Liver (tissue), 3 donors: Measurements from ENCODE around the gene FNBP1.

Experiments used
- EGR1 ChIP-seq, 2 donors: IDR thresholded peaks; 2 replicates each; pipeline ENCODE4 v1.6.1; 2016 to 2018; ENCODE audit warnings: antibody characterized with exemption in 2 of 2, low read depth in 2 of 2
- JUND ChIP-seq, 2 donors: IDR thresholded peaks; 2 replicates each; pipeline ENCODE4 v1.6.1; 2016; ENCODE audit warnings: antibody characterized with exemption in 2 of 2
- NR2F2 ChIP-seq: IDR thresholded peaks from 2 replicates; pipeline ENCODE4 v1.6.1; 2016; ENCODE audit warnings: antibody characterized with exemption
- SP1 ChIP-seq: IDR thresholded peaks from 2 replicates; pipeline ENCODE4 v1.6.1; 2018; ENCODE audit warnings: antibody characterized with exemption, mild to moderate bottlenecking
- TAF1 ChIP-seq: conservative IDR thresholded peaks from 2 replicates; pipeline ENCODE4 v1.6.1; 2016; ENCODE audit warnings: antibody characterized with exemption, mild to moderate bottlenecking
- YY1 ChIP-seq: IDR thresholded peaks from 2 replicates; pipeline ENCODE4 v1.6.1; 2016; ENCODE audit warnings: antibody characterized with exemption, mild to moderate bottlenecking
- TF ChIP-seq, protein P1 (sequence below): IDR thresholded peaks from 2 replicates; pipeline ENCODE4 v1.6.1; 2016; ENCODE audit warnings: antibody characterized with exemption
- TF ChIP-seq, protein P2 (sequence below): fragments of 150-350 bp; IDR thresholded peaks from 2 replicates; pipeline ENCODE4 v1.5.1; 2017; ENCODE audit warnings: improper control_type of control experiment, low read depth, low read length; ENCODE audit not compliant: missing input control
- TF ChIP-seq, protein P3 (sequence below): IDR thresholded peaks from 2 replicates; pipeline ENCODE4 v1.6.1; 2016; ENCODE audit warnings: antibody characterized with exemption
- TF ChIP-seq, protein P4 (sequence below): IDR thresholded peaks from 2 replicates; pipeline ENCODE4 v1.6.1; 2016; ENCODE audit warnings: antibody characterized with exemption, mild to moderate bottlenecking
- donor health status: healthy.
- donor health status: healthy.

DNA sequence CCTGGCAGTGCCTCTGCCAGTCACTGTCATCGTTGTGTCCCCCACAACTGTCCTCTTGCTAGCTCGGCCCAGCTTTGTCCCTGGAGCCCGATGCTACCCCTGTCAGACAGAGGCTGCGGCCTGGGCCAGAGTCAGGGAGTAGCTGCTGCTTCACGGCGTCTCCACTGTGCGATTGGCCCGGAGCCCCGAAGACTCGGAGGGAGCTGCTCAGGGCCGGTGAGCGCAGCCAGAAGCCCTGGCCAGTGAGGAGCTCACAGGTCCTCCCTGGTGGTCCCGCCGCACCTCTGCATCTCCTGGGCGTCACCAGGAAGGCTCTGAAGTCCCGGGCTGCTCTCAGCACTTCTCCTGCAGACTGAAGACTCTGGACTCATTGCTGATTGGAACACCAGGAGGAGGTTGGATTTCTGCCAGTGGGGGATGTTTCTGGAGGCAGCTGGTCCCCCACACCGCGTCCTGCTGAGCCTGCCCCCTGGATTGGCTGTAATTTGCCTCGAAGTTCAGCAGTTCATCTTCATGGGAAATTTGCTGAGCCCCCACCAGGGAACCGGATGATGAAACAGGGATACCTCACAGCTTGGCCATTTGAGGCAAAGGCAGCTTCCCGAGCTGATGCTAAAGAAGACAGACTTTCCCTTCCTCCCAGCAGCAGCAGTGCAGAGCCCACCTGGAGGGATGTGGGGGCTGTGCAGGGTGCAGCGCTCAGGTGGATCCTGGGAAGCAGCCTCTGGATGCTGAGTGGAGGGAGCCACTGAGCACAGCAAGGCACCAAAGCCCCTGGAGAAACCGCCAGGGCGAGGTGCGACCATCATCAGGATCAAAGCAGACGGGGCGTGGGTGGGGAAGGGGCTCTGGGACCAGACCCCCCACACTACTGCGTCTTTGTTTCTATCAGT lies 162.1 kb downstream of the FNBP1 start:
- TF ChIP-seq, protein P1, sequence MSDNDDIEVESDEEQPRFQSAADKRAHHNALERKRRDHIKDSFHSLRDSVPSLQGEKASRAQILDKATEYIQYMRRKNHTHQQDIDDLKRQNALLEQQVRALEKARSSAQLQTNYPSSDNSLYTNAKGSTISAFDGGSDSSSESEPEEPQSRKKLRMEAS = no peak
- TF ChIP-seq TAF1 (no peak), NR2F2 (no peak), SP1 (no peak), YY1 (no peak), EGR1 (IDR thresholded peaks at IDR 0.05; ENCODE audit: low read depth in 2 of 2) (no peak), JUND (IDR thresholded peaks at IDR 0.05) (no peak)
- TF ChIP-seq, protein P2, sequence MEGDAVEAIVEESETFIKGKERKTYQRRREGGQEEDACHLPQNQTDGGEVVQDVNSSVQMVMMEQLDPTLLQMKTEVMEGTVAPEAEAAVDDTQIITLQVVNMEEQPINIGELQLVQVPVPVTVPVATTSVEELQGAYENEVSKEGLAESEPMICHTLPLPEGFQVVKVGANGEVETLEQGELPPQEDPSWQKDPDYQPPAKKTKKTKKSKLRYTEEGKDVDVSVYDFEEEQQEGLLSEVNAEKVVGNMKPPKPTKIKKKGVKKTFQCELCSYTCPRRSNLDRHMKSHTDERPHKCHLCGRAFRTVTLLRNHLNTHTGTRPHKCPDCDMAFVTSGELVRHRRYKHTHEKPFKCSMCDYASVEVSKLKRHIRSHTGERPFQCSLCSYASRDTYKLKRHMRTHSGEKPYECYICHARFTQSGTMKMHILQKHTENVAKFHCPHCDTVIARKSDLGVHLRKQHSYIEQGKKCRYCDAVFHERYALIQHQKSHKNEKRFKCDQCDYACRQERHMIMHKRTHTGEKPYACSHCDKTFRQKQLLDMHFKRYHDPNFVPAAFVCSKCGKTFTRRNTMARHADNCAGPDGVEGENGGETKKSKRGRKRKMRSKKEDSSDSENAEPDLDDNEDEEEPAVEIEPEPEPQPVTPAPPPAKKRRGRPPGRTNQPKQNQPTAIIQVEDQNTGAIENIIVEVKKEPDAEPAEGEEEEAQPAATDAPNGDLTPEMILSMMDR = no peak
- TF ChIP-seq, protein P3, sequence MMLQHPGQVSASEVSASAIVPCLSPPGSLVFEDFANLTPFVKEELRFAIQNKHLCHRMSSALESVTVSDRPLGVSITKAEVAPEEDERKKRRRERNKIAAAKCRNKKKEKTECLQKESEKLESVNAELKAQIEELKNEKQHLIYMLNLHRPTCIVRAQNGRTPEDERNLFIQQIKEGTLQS = no peak
- TF ChIP-seq, protein P4, sequence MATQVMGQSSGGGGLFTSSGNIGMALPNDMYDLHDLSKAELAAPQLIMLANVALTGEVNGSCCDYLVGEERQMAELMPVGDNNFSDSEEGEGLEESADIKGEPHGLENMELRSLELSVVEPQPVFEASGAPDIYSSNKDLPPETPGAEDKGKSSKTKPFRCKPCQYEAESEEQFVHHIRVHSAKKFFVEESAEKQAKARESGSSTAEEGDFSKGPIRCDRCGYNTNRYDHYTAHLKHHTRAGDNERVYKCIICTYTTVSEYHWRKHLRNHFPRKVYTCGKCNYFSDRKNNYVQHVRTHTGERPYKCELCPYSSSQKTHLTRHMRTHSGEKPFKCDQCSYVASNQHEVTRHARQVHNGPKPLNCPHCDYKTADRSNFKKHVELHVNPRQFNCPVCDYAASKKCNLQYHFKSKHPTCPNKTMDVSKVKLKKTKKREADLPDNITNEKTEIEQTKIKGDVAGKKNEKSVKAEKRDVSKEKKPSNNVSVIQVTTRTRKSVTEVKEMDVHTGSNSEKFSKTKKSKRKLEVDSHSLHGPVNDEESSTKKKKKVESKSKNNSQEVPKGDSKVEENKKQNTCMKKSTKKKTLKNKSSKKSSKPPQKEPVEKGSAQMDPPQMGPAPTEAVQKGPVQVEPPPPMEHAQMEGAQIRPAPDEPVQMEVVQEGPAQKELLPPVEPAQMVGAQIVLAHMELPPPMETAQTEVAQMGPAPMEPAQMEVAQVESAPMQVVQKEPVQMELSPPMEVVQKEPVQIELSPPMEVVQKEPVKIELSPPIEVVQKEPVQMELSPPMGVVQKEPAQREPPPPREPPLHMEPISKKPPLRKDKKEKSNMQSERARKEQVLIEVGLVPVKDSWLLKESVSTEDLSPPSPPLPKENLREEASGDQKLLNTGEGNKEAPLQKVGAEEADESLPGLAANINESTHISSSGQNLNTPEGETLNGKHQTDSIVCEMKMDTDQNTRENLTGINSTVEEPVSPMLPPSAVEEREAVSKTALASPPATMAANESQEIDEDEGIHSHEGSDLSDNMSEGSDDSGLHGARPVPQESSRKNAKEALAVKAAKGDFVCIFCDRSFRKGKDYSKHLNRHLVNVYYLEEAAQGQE = no peak
